ENCODE data around the gene DAPK2.
A peak's percentile ranks its signal among the peaks of the same experiment; 100 is the strongest.

DAPK2 gene

DNA sequence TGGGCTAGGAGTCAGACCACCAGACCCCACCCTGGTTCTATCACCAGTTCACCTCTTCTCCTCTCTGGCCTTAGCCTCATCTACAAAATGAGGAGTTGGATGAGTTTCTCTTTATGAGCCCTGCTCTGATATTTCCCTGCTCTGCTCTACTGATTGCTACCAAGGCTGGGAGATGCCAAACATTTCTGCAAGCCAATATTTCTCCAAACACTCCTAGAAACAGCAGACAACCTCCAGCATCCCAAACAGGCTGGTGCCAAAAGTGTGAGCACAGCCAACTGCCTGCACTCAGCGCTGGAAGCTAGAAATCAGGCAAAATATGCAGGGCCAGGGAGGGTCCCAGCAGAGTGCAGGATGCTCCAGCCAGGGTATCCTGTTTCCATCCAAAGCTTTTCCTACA is 10.8 kb downstream of the DAPK2 start:
- Histone ChIP-seq H3K4me1 (ENCODE audit: control insufficient read depth, insufficient read depth, low read length) (no peaks in the 10 kb centered on the region), H3K27me3 (ENCODE audit: control insufficient read depth, insufficient read depth, low read length) (no peaks in the 10 kb centered on the region), H3K9ac (ENCODE audit: low read depth, low read length) (no peak overlapping the region), H3K9me3 (replicated peaks; ENCODE audit: low read length) (no peaks in the 10 kb centered on the region), H3K4me3 (ENCODE audit: low read length) (no peak overlapping the region), H3K4me2 (ENCODE audit: low read length) (no peak overlapping the region), H3K36me3 (ENCODE audit: insufficient read depth, low read length) (no peaks in the 10 kb centered on the region)

DNA sequence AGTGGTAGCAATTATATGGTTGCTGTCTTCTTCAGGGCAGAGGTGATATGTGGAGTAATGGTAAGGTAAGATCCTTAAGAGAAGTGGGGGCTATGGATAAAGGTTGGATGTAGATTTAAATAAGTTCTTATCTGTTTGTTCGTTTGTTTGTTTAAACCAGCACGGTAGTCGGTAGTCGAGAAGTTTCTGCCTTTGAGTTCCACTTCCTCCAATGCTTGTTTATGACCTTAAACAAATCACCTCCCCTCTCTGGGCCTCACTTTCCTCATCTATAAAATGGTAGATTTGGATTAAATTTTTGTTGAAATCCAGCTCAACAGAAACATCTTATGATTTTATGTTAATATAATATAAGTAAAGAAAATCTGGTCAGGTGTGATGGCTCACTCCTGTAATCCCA is 11.8 kb downstream of the DAPK2 start:
- H3K36me3 ChIP-seq (ENCODE audit: insufficient read depth, low read length): no peaks in the 10 kb centered on the region
- H3K4me2 ChIP-seq (ENCODE audit: low read length): no peak overlapping the region
- no peak overlapping the region for H3K9ac ChIP-seq (ENCODE audit: low read depth, low read length)
- H3K27me3 ChIP-seq (ENCODE audit: control insufficient read depth, insufficient read depth, low read length): no peaks in the 10 kb centered on the region
- no peak overlapping the region for H3K4me3 ChIP-seq (ENCODE audit: low read length)
- no peaks in the 10 kb centered on the region for H3K4me1 ChIP-seq (ENCODE audit: control insufficient read depth, insufficient read depth, low read length)
- no peaks in the 10 kb centered on the region for H3K9me3 ChIP-seq (replicated peaks; ENCODE audit: low read length)

DNA sequence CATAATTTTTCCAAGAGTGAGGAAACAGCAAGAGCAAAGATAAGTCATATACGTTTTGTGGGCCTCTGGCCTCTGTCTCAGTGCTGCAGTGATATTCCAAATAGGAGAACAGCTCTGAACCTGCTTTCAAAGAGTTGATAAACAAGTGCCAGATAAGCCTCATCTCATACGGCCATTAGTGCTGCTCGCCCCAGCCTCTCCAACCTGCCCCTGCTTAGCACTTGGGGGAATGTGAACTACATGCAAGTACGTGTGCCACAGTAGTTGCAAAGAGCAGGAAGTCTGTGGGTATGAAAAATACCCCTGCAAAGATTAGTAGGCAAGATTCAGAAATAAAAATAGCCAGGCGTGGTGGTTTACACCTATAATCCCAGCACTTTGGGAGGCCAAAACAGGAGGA is 14.0 kb downstream of the DAPK2 start:
- no peak overlapping the region for H3K4me3 ChIP-seq (ENCODE audit: low read length)
- no peaks in the 10 kb centered on the region for H3K27me3 ChIP-seq (ENCODE audit: control insufficient read depth, insufficient read depth, low read length)
- H3K36me3 ChIP-seq (ENCODE audit: insufficient read depth, low read length): no peaks in the 10 kb centered on the region
- no peak overlapping the region for H3K9ac ChIP-seq (ENCODE audit: low read depth, low read length)
- H3K4me1 ChIP-seq (ENCODE audit: control insufficient read depth, insufficient read depth, low read length): peaks cover 7% of the 10 kb centered on the region
- no peak overlapping the region for H3K4me2 ChIP-seq (ENCODE audit: low read length)
- no peaks in the 10 kb centered on the region for H3K9me3 ChIP-seq (replicated peaks; ENCODE audit: low read length)

DNA sequence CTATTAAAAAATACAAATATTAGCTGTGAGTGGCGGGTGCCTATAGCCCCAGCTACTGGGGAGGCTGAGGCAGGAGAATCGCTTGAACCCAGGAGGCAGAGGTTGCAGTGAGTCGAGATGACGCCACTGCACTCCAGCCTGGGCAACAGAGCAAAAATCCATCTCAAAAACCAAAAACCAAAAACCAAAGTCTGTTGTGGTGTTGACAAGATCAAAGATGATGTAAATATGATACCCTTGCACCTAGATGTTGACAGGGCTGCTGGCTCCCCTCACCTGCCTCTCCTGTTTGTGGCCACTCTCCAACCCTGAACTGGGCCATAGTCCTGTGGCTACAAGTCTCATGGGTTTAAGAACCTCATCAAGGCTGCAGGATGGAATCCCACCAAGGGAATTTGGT is 16.2 kb downstream of the DAPK2 start:
- H3K9ac ChIP-seq (ENCODE audit: low read depth, low read length): no peak overlapping the region
- peaks cover 10% of the 10 kb centered on the region for H3K4me1 ChIP-seq (ENCODE audit: control insufficient read depth, insufficient read depth, low read length)
- H3K27me3 ChIP-seq (ENCODE audit: control insufficient read depth, insufficient read depth, low read length): no peaks in the 10 kb centered on the region
- H3K4me2 ChIP-seq (ENCODE audit: low read length): no peak overlapping the region
- H3K36me3 ChIP-seq (ENCODE audit: insufficient read depth, low read length): no peaks in the 10 kb centered on the region
- H3K9me3 ChIP-seq (replicated peaks; ENCODE audit: low read length): no peaks in the 10 kb centered on the region
- H3K4me3 ChIP-seq (ENCODE audit: low read length): no peak overlapping the region

DNA sequence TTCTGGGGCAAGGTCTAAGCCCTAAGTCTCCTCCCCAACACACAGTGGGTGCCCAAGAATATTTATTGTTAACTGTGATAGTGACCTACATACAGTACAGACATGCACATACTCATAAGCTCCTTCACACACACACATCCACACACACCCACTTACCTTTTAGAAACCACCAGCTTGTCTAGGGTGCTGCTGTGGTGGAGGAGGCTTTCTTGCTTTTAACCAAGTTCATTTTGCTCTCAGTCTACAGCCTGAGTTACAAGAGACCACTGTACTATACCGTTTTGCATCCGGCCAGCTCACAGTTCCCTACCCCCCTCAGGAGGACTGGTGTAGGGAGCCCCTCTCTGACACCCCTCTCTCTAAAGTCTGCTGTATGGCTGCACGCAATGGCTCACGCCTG is 16.7 kb downstream of the DAPK2 start:
- H3K36me3 ChIP-seq (ENCODE audit: insufficient read depth, low read length): no peaks in the 10 kb centered on the region
- H3K4me2 ChIP-seq (ENCODE audit: low read length): no peak overlapping the region
- H3K4me1 ChIP-seq (ENCODE audit: control insufficient read depth, insufficient read depth, low read length): peaks cover 12% of the 10 kb centered on the region

DNA sequence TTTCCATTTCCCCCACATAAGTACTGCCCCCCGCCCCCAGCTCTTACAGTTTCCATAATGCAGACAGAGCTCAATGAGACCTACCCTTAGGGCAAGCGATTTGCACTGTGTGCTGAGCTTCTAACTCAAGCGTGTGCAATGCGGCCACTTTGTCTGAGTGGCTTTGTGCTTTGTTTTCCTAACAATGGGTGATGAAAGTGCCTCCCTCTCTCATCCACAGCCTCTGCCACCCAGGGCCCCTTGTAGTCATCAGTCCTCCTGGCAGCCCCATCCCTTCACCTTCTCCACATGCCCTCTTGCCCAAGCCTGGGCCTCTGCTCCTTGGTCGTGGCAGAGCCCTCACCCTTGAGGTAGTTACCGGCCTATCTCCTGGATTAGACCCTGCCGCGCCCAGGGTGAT is 17.2 kb downstream of the DAPK2 start:
- no peaks in the 10 kb centered on the region for H3K36me3 ChIP-seq (ENCODE audit: insufficient read depth, low read length)
- H3K4me2 ChIP-seq (ENCODE audit: low read length): no peak overlapping the region
- no peaks in the 10 kb centered on the region for H3K9me3 ChIP-seq (replicated peaks; ENCODE audit: low read length)
- H3K4me1 ChIP-seq (ENCODE audit: control insufficient read depth, insufficient read depth, low read length): peaks cover 16% of the 10 kb centered on the region
- H3K27me3 ChIP-seq (ENCODE audit: control insufficient read depth, insufficient read depth, low read length): no peaks in the 10 kb centered on the region
- no peak overlapping the region for H3K4me3 ChIP-seq (ENCODE audit: low read length)
- H3K9ac ChIP-seq (ENCODE audit: low read depth, low read length): no peak overlapping the region

More for the DNA sequence above, 16.7 kb downstream of the DAPK2 start:
- Histone ChIP-seq H3K9me3 (replicated peaks; ENCODE audit: low read length) (no peaks in the 10 kb centered on the region), H3K9ac (ENCODE audit: low read depth, low read length) (no peak overlapping the region), H3K27me3 (ENCODE audit: control insufficient read depth, insufficient read depth, low read length) (no peaks in the 10 kb centered on the region), H3K4me3 (ENCODE audit: low read length) (no peak overlapping the region)

DNA sequence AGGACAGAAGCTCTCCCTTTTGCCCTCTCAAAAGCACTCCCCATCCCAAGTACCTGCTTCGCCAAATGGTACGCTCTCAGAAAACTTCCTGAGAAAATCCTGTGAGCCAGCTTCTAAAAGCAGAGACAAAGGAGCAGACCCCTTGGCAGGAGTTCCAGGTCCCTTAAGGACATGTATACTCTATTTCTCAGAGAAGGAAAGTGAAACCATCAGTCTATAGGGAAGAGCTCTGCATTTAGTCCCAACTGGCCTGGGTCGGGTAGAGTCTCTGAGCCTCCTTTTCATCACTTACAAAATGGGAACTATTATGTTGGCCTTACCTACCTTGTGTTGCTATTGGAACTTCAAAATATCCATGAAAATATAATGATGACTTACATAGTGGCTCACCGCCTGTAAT is 19.7 kb downstream of the DAPK2 start:
- no peak overlapping the region for H3K9ac ChIP-seq (ENCODE audit: low read depth, low read length)
- no peaks in the 10 kb centered on the region for H3K27me3 ChIP-seq (ENCODE audit: control insufficient read depth, insufficient read depth, low read length)
- no peaks in the 10 kb centered on the region for H3K36me3 ChIP-seq (ENCODE audit: insufficient read depth, low read length)
- no peak overlapping the region for H3K4me3 ChIP-seq (ENCODE audit: low read length)
- H3K9me3 ChIP-seq (replicated peaks; ENCODE audit: low read length): no peaks in the 10 kb centered on the region
- H3K4me2 ChIP-seq (ENCODE audit: low read length): no peak overlapping the region
- peaks cover 16% of the 10 kb centered on the region for H3K4me1 ChIP-seq (ENCODE audit: control insufficient read depth, insufficient read depth, low read length)

DNA sequence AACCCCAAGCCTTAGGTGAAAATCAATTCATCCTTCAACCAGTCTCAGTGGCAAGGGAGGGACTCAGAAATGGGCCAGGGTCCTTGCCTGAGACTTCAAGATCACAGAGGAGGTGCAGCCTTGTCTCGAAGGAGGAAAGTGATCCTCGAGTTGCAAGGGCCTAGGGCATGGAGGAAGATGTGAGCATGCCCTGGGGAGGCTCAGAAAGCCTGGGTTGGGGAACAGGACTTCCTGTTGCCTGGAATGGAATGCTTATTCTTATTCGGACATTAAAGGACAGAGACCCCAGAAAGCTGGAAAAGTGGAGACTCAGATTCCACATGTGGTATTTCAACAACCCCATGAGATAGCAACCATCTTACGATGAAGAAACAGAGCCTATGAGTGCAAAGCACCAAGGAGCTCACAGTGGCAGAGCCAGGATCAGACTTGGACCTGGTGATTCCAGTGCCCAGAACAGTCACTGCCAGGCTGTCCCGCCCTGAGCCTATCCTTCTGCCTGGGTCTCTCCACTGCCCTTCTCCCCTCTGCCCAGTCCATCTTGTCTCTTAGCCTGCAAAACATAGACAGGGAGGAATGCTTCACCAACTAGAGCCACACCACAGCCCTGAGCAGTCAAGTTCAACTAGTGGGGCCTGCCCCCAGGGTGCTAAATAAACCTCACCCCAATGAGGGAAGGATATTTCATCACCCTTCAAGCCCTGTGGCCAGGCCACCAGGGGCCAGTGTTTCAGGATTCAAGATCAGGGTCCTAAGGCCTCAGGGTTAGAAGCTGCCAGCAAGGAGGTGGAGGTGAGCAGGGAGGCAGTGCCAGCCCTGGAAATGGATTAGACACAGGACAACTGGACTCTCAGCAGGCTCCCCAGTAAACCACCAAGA is 21.9 kb downstream of the DAPK2 start:
- H3K36me3 ChIP-seq (ENCODE audit: insufficient read depth, low read length): no peaks in the 10 kb centered on the region
- no peaks in the 10 kb centered on the region for H3K27me3 ChIP-seq (ENCODE audit: control insufficient read depth, insufficient read depth, low read length)
- no peak overlapping the region for H3K4me3 ChIP-seq (ENCODE audit: low read length)
- no peak overlapping the region for H3K9ac ChIP-seq (ENCODE audit: low read depth, low read length)
- no peaks in the 10 kb centered on the region for H3K9me3 ChIP-seq (replicated peaks; ENCODE audit: low read length)
- H3K4me2 ChIP-seq (ENCODE audit: low read length): no peak overlapping the region
- H3K4me1 ChIP-seq (ENCODE audit: control insufficient read depth, insufficient read depth, low read length): peaks cover 25% of the 10 kb centered on the region

DNA sequence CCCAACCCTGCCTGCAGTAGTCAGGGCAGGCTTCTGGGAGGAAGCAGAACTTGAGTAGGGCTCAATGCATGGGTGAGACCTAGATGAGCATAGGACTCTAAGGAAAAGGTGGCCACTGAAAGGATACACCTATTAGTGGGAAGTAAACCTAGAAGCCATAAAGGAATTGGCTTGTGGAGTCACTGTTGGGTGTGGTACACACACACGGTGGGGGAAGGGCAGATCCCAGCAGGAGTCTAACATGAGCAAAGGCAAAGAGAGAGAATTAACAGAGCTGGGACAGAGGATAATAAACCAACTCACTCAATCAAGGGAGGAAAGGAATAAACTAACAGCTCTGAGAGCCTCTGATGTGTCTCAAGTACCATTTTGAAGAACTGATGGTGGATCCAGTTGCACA is 23.1 kb downstream of the DAPK2 start:
- no peak overlapping the region for H3K4me3 ChIP-seq (ENCODE audit: low read length)
- H3K4me1 ChIP-seq (ENCODE audit: control insufficient read depth, insufficient read depth, low read length): peaks cover 37% of the 10 kb centered on the region
- no peaks in the 10 kb centered on the region for H3K9me3 ChIP-seq (replicated peaks; ENCODE audit: low read length)
- H3K27me3 ChIP-seq (ENCODE audit: control insufficient read depth, insufficient read depth, low read length): no peaks in the 10 kb centered on the region
- no peaks in the 10 kb centered on the region for H3K36me3 ChIP-seq (ENCODE audit: insufficient read depth, low read length)
- H3K4me2 ChIP-seq (ENCODE audit: low read length): no peak overlapping the region
- H3K9ac ChIP-seq (ENCODE audit: low read depth, low read length): no peak overlapping the region

DNA sequence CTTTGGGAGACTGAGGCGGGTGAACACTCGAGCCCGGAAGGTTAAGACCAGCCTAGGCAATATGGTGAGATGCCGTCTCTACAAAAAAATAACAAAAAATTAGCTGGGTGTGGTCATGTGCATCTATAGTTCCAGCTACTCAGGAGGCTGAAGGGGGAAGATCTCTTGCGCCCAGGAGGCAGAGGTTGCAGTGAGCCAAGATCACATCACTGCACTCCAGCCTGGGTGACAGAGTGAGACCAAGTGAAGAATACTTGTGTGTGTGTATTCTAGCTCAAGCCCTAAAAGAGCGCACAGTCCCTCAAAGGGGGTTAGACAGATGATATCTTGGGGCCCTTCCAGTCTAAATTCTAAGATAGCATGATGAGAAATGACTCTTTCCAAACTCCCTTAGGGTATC is 23.7 kb downstream of the DAPK2 start:
- Histone ChIP-seq H3K4me3 (ENCODE audit: low read length) (no peak overlapping the region), H3K9ac (ENCODE audit: low read depth, low read length) (no peak overlapping the region), H3K4me1 (ENCODE audit: control insufficient read depth, insufficient read depth, low read length) (peaks cover 39% of the 10 kb centered on the region), H3K9me3 (replicated peaks; ENCODE audit: low read length) (no peaks in the 10 kb centered on the region), H3K4me2 (ENCODE audit: low read length) (no peak overlapping the region), H3K36me3 (ENCODE audit: insufficient read depth, low read length) (no peaks in the 10 kb centered on the region), H3K27me3 (ENCODE audit: control insufficient read depth, insufficient read depth, low read length) (no peaks in the 10 kb centered on the region)

DNA sequence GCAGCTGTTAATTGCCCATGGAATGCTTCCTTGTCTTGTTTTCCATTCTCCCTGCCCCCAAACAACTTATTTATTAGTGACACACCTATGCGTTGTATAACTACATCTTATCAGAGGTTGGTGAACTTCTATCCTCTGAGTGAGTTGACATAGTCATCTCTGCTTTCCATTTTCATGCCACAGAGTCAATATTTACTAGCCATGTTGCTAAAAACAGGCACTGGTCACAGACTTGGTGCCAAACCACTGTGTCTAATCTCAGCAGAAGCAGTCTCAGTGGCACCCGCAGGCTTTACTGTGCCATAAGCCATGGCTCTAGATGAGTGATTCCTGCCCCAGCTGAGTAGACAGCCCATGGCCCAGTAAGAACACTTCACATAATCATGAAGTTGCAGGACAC is 26.5 kb downstream of the DAPK2 start:
- H3K9ac ChIP-seq (ENCODE audit: low read depth, low read length): no peak overlapping the region
- no peaks in the 10 kb centered on the region for H3K9me3 ChIP-seq (replicated peaks; ENCODE audit: low read length)
- no peak overlapping the region for H3K4me2 ChIP-seq (ENCODE audit: low read length)
- H3K4me1 ChIP-seq (ENCODE audit: control insufficient read depth, insufficient read depth, low read length): peaks cover 49% of the 10 kb centered on the region
- no peaks in the 10 kb centered on the region for H3K27me3 ChIP-seq (ENCODE audit: control insufficient read depth, insufficient read depth, low read length)
- H3K36me3 ChIP-seq (ENCODE audit: insufficient read depth, low read length): no peaks in the 10 kb centered on the region
- H3K4me3 ChIP-seq (ENCODE audit: low read length): no peak overlapping the region

DNA sequence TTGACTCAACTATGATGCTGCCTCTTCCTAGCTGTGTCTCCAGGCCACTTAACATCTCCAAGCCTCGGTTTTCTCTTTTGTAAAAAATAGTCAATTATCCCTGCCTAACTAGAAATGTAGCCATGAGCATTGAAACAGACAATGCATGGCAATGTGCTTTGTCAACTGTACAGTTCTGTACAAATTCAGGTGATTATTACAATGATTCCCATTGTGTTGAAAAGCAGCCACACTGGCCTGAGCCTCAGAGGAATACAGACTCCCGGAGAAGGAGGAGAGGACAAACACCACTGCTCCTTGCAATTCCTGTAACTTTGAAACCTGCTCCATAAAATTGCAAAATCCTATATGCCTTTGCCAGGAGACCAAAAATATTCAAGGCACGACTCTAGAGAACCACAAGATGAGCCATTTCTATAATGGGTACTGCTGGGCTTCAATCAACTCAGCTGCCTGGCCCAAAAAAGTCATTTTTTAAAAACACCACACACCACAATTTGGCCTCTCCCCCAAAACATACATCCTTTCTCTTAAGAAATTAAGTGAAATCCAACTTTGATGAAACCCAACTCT is 28.6 kb downstream of the DAPK2 start:
- no peaks in the 10 kb centered on the region for H3K36me3 ChIP-seq (ENCODE audit: insufficient read depth, low read length)
- peak overlapping the region; percentile 46 for H3K4me2 ChIP-seq (ENCODE audit: low read length)
- peak overlapping the region; percentile 13 for H3K4me3 ChIP-seq (ENCODE audit: low read length)
- peaks cover 51% of the 10 kb centered on the region for H3K4me1 ChIP-seq (ENCODE audit: control insufficient read depth, insufficient read depth, low read length)
- no peak overlapping the region for H3K9ac ChIP-seq (ENCODE audit: low read depth, low read length)
- no peaks in the 10 kb centered on the region for H3K9me3 ChIP-seq (replicated peaks; ENCODE audit: low read length)
- H3K27me3 ChIP-seq (ENCODE audit: control insufficient read depth, insufficient read depth, low read length): no peaks in the 10 kb centered on the region

Measured in skeletal muscle satellite cell (primary cell).